Endothelial cell of umbilical vein (primary cell): Measurements from ENCODE around the gene MYZAP.

ENCODE experiments used
- EZH2 ChIP-seq: IDR thresholded peaks from 2 replicates; pipeline ENCODE4 v1.6.1; 2012; ENCODE audit warnings: borderline replicate concordance, low read depth, mild to moderate bottlenecking, moderate library complexity, low read length, inconsistent platforms; ENCODE audit not compliant: severe bottlenecking
- FOS ChIP-seq: IDR thresholded peaks from 2 replicates; pipeline ENCODE4 v1.6.1; 2011; ENCODE audit warnings: mild to moderate bottlenecking, low read length, moderate library complexity, borderline replicate concordance; ENCODE audit not compliant: insufficient read depth
- GATA2 ChIP-seq: IDR thresholded peaks from 2 replicates; pipeline ENCODE4 v1.7.0; 2011; ENCODE audit warnings: low read depth, mild to moderate bottlenecking, moderate library complexity, mixed read lengths, low read length; ENCODE audit not compliant: insufficient read length, insufficient read depth
- JUN ChIP-seq: IDR thresholded peaks from 2 replicates; pipeline ENCODE4 v1.6.1; 2011; ENCODE audit warnings: borderline replicate concordance, low read depth; ENCODE audit not compliant: insufficient read length, insufficient read depth
- MYC ChIP-seq: IDR thresholded peaks from one replicate; pipeline ENCODE4 v1.6.1; 2011; ENCODE audit warnings: mild to moderate bottlenecking, low read depth, low read length
- POLR2A ChIP-seq: IDR thresholded peaks from 2 replicates; pipeline ENCODE4 v1.6.1; 2012; ENCODE audit warnings: low read depth, mild to moderate bottlenecking, control low read depth, low read length
- POLR2AphosphoS5 ChIP-seq: IDR thresholded peaks from 2 replicates; pipeline ENCODE4 v1.6.1; 2012; ENCODE audit warnings: low read depth, mild to moderate bottlenecking, control low read depth, low read length, moderate library complexity; ENCODE audit not compliant: insufficient read depth
- TF ChIP-seq, protein P1 (sequence below), 2 donors: IDR thresholded peaks; 1 replicate in 1 of 2; 2 replicates in 1 of 2; pipeline ENCODE4 v1.5.1; 2011; ENCODE audit warnings: low read length in 2 of 2, mild to moderate bottlenecking in 2 of 2, moderate library complexity in 2 of 2, control low read depth in 1 of 2, inconsistent platforms in 1 of 2, low read depth in 1 of 2; ENCODE audit not compliant: insufficient read depth in 1 of 2; ENCODE audit errors: extremely low read depth in 1 of 2
- TF ChIP-seq, protein P2 (sequence below): IDR thresholded peaks from 2 replicates; pipeline ENCODE4 v1.6.1; 2011; ENCODE audit not compliant: insufficient read depth, insufficient read length

DNA sequence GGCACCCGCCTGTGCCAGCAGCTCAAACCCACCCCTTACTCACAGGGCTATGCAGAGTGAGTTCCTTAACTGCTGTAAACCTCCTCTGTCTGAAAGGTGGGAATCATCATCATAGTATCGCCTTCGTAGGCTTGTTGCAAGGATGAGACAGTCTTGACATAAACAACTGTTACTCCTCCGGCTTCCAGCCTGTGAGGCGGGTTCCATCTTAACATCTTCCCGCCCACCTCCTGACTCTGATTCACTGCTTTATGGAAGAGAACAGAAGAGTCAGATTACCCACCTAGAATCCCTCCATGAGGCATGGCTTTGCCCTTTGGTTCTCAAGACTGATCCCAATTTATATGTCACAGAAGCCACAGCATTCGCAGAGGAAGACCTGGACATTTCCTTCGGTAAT, 136.7 kb downstream of the MYZAP start:
- TF ChIP-seq, protein P1, sequence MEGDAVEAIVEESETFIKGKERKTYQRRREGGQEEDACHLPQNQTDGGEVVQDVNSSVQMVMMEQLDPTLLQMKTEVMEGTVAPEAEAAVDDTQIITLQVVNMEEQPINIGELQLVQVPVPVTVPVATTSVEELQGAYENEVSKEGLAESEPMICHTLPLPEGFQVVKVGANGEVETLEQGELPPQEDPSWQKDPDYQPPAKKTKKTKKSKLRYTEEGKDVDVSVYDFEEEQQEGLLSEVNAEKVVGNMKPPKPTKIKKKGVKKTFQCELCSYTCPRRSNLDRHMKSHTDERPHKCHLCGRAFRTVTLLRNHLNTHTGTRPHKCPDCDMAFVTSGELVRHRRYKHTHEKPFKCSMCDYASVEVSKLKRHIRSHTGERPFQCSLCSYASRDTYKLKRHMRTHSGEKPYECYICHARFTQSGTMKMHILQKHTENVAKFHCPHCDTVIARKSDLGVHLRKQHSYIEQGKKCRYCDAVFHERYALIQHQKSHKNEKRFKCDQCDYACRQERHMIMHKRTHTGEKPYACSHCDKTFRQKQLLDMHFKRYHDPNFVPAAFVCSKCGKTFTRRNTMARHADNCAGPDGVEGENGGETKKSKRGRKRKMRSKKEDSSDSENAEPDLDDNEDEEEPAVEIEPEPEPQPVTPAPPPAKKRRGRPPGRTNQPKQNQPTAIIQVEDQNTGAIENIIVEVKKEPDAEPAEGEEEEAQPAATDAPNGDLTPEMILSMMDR (IDR thresholded peaks at IDR 0.05; ENCODE audit: extremely low read depth in 1 of 2, insufficient read depth in 1 of 2, low read depth in 1 of 2, low read length in 2 of 2): no peak
- TF ChIP-seq POLR2AphosphoS5 (no peak), EZH2 (no peak), POLR2A (no peak), MYC (no peak), GATA2 (no peak), JUN (no peak), FOS (no peak)
- TF ChIP-seq, protein P2, sequence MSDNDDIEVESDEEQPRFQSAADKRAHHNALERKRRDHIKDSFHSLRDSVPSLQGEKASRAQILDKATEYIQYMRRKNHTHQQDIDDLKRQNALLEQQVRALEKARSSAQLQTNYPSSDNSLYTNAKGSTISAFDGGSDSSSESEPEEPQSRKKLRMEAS: no peak
